Measurements from ENCODE around the gene RUBCN. TPM values are rescaled to one million over a fixed set of nuclear protein-coding genes. Genes with fewer than 3 reads are reported as not detected.
A peak's percentile ranks its signal among the peaks of the same experiment; 100 is the strongest.

The RUBCN gene
- total and polyA plus RNA-seq, 9 of the 15 experiments (the other 6 are each of a cell fraction or from before 2014, with no cell fraction given), result 8.4 to 24.0 (median 11.9) TPM

- ATAC-seq, result no peak
- peaks cover 48% of the 10 kb centered on the region; the same call in 1 of the 3 replicates for H3K36me3 ChIP-seq (ENCODE audit: control insufficient read depth, insufficient read depth, low read length)
- no peak for TF ChIP-seq RFX1 (IDR thresholded peaks at IDR 0.05)
- TF ChIP-seq ZBTB26 (CRISPR knock-in tag; IDR thresholded peaks at IDR 0.05), result no peak
- no peak for TF ChIP-seq MYBL2 (IDR thresholded peaks at IDR 0.05; ENCODE audit: low read depth)
- TF ChIP-seq MYBL2 (CRISPR knock-in tag; IDR thresholded peaks at IDR 0.05; ENCODE audit: borderline replicate concordance), result no peak
- no peak for TF ChIP-seq ZNF239 (CRISPR knock-in tag; IDR thresholded peaks at IDR 0.05)
- TF ChIP-seq CHD7 (IDR thresholded peaks at IDR 0.05; ENCODE audit: low read depth, low read length), result no peak
- no peak for TF ChIP-seq GABPB2 (CRISPR knock-in tag; conservative IDR thresholded peaks at IDR 0.05)
- TF ChIP-seq NR0B1 (IDR thresholded peaks at IDR 0.05; ENCODE audit: partially characterized antibody), result no peak
- TF ChIP-seq ESRRA (IDR thresholded peaks at IDR 0.05; ENCODE audit: borderline replicate concordance, low read depth), result no peak
These were observed 63.5 kb downstream of the RUBCN start for GRCh38 chr3:197673170-197673569.

More at GRCh38 chr3:197673170-197673569, 63.5 kb downstream of the RUBCN start:
- ChIA-PET CTCF (ENCODE audit: low intra/inter-chr PET ratio) (no interaction called here), POLR2A (interaction anchor here (1.1 kb wide), 1 partner anchor 15 kb away, joined by 4 read pairs; no protein-coding TSS in a partner anchor)
- peaks cover 2% of the 10 kb centered on the region; the same call in 1 of the 2 replicates for H3K9me3 ChIP-seq (replicated peaks; ENCODE audit: control insufficient read depth, insufficient read depth, low read depth, low read length)
- H3K4me1 ChIP-seq (replicated peaks in 1 of 2; ENCODE audit: control insufficient read depth in 2 of 2, insufficient read depth in 2 of 2, low read length in 2 of 2), result peaks cover 8 to 9% of the 10 kb centered on the region in 2 experiments; a peak in 4 of 5 replicates
- peak overlapping the region in 1 of 2 experiments; percentile 27; a peak in 1 of 4 replicates for H3K9ac ChIP-seq (ENCODE audit: insufficient read depth in 1 of 2, low read depth in 2 of 2, low read length in 2 of 2)
- FAIRE-seq, result no peak
- DNase-seq (ENCODE audit: extremely low read depth in 1 of 4, low spot score in 3 of 4), result no peak
- no peaks in the 10 kb centered on the region for H3K27me3 ChIP-seq (ENCODE audit: control insufficient read depth in 2 of 2, insufficient read depth in 2 of 2, low read length in 2 of 2)
- intact Hi-C loops (cut with micrococcal nuclease), result no loop called here
- H3K9me1 ChIP-seq (ENCODE audit: control insufficient read depth, insufficient read depth, low read length), result no peaks in the 10 kb centered on the region
- H3K79me2 ChIP-seq (ENCODE audit: control insufficient read depth, insufficient read depth, low read length), result no peaks in the 10 kb centered on the region
- in situ Hi-C loops (cut with MboI), result loop anchor here (10.0 kb wide), 1 partner anchor 78 kb away; no protein-coding TSS in a partner anchor
- H3K4me3 ChIP-seq, result no peak overlapping the region
- H3K4me2 ChIP-seq (ENCODE audit: insufficient read depth, low read length), result no peak overlapping the region
- TSS peak; percentile 30 for BruUV-seq (replicated peaks)
- H4K20me1 ChIP-seq (replicated peaks; ENCODE audit: control insufficient read depth, insufficient read depth, low read length), result no peaks in the 10 kb centered on the region
- WGBS (ENCODE audit: insufficient coverage, low coverage, missing lambda C conversion rate), result 81% methylated on average over 4 of the region's 4 CpGs
- H3K27ac ChIP-seq (ENCODE audit: extremely low read depth, low read depth, low read length), result no peak overlapping the region
- H2AFZ ChIP-seq (ENCODE audit: low read depth, low read length), result no peak overlapping the region
